Endothelial cell (in vitro differentiated cells): ENCODE results near the gene MEGF10. TPM values are rescaled to one million over a fixed set of nuclear protein-coding genes. Genes with fewer than 3 reads are reported as not detected.

Source experiments
- DNase-seq: peaks from one replicate; pipeline ENCODE4 v3.0.0; 2021; ENCODE audit warnings: low spot score
- H3K27ac Mint-ChIP-seq: one replicate; pipeline ENCODE4 v1.8.0; 2021; ENCODE audit warnings: mixed read lengths, inconsistent platforms; ENCODE audit not compliant: unreplicated experiment
- H3K27me3 Mint-ChIP-seq: one replicate; pipeline ENCODE4 v1.8.0; 2021; ENCODE audit warnings: mild to moderate bottlenecking, moderate library complexity, mixed read lengths, inconsistent platforms; ENCODE audit not compliant: unreplicated experiment
- H3K36me3 Mint-ChIP-seq: one replicate; pipeline ENCODE4 v1.8.0; 2021; ENCODE audit warnings: mild to moderate bottlenecking, low read depth, mixed read lengths, inconsistent platforms; ENCODE audit not compliant: unreplicated experiment
- H3K4me1 Mint-ChIP-seq: one replicate; pipeline ENCODE4 v1.8.0; 2021; ENCODE audit warnings: mild to moderate bottlenecking, mixed read lengths, inconsistent platforms; ENCODE audit not compliant: unreplicated experiment
- H3K4me3 Mint-ChIP-seq: one replicate; pipeline ENCODE4 v1.8.0; 2021; ENCODE audit warnings: mild to moderate bottlenecking, mixed read lengths, inconsistent platforms; ENCODE audit not compliant: unreplicated experiment
- H3K9me3 Mint-ChIP-seq: one replicate; pipeline ENCODE4 v1.8.0; 2021; ENCODE audit warnings: mixed read lengths, inconsistent platforms; ENCODE audit not compliant: unreplicated experiment
- long read RNA-seq: library from polyadenylated mRNA; unstranded; transcript quantifications from one replicate; pipeline ENCODE4 v2.0.0, GENCODE V29; 2020; ENCODE audit not compliant: unreplicated experiment
- total RNA-seq: library from RNA; stranded (reverse); fragmentation: NEBNext Ultra II Directional; extraction: Animal tissue kit (Norgen Biotek cat#: 25700); gene quantifications from one replicate; pipeline ENCODE4 v1.2.1, GENCODE V29; 2021; ENCODE audit not compliant: unreplicated experiment
- TF ChIP-seq, protein P1 (sequence below): fragments of 200-600 bp; sonication (generic); IDR thresholded peaks from one replicate; pipeline ENCODE4 v1.5.0; 2021; ENCODE audit warnings: antibody characterized with exemption; ENCODE audit not compliant: unreplicated experiment

The MEGF10 gene
- total RNA-seq, result 5.6 TPM
- long read RNA-seq, partial matches to known transcripts, result 0 of 1 reads
- long read RNA-seq, other reads (novel, unspliced or antisense), result 1 of 1 reads

- Mint-ChIP-seq H3K4me1 (peaks cover 13% of the 10 kb centered on the region), H3K27ac (no peak within 1 kb of the TSS), H3K27me3 (no peaks in the 10 kb centered on the region), H3K4me3 (peak within 1 kb of the TSS; percentile 92), H3K36me3 (no peaks in the 10 kb centered on the region), H3K9me3 (no peaks in the 10 kb centered on the region)
- peak; percentile 70 for DNase-seq
- TF ChIP-seq, protein P1, sequence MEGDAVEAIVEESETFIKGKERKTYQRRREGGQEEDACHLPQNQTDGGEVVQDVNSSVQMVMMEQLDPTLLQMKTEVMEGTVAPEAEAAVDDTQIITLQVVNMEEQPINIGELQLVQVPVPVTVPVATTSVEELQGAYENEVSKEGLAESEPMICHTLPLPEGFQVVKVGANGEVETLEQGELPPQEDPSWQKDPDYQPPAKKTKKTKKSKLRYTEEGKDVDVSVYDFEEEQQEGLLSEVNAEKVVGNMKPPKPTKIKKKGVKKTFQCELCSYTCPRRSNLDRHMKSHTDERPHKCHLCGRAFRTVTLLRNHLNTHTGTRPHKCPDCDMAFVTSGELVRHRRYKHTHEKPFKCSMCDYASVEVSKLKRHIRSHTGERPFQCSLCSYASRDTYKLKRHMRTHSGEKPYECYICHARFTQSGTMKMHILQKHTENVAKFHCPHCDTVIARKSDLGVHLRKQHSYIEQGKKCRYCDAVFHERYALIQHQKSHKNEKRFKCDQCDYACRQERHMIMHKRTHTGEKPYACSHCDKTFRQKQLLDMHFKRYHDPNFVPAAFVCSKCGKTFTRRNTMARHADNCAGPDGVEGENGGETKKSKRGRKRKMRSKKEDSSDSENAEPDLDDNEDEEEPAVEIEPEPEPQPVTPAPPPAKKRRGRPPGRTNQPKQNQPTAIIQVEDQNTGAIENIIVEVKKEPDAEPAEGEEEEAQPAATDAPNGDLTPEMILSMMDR, result peak; percentile 54
These were observed at the start of gene MEGF10 for GRCh38 chr5:127290019-127290945. MEGF10 (plus strand) TSS chr5:127290796; CDS start chr5:127331309, 40,513 bp downstream.

- Mint-ChIP-seq H3K27ac (no peak overlapping the region), H3K4me1 (no peaks in the 10 kb centered on the region), H3K36me3 (no peaks in the 10 kb centered on the region), H3K9me3 (no peaks in the 10 kb centered on the region), H3K27me3 (peaks cover 2% of the 10 kb centered on the region), H3K4me3 (no peak overlapping the region)
- TF ChIP-seq, protein P1, result no peak
- DNase-seq, result no peak
These were observed 47.6 kb upstream of the MEGF10 start for GRCh38 chr5:127243011-127243410.

DNA sequence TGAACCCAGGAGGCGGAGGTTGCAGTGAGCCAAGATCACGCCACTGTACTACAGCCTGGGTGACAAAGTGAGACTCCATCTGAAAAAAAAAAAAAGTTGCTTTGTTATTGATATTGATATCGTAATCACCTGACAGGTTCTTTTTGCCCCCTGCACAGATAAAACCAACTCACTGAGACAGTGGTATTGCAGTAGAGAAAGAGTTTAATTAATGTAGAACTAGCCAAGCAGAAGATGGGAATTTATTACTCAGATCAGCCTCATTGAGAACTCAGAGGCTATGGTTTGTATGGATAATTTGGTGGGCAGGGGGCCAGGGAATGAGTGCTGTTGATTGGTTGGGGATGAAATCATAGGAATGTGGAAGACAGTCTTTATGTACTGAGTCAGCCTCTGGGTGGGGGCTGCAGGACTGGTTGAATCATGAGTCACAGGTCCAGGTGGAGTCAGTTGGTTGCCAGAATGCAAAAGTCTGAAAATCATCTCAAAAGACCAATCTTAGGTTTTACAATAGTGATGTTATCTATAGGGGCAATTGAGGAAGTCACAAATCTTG, 35.8 kb upstream of the MEGF10 start:
- TF ChIP-seq, protein P1, result no peak
- Mint-ChIP-seq H3K4me3 (no peak overlapping the region), H3K27me3 (peaks cover 3% of the 10 kb centered on the region), H3K36me3 (peaks cover 6% of the 10 kb centered on the region), H3K27ac (no peak overlapping the region), H3K4me1 (no peaks in the 10 kb centered on the region), H3K9me3 (peaks cover 5% of the 10 kb centered on the region)
- DNase-seq, result no peak

GRCh38 chr5:127256886-127257597, 33.6 kb upstream of the MEGF10 start:
- TF ChIP-seq, protein P1, result no peak
- Mint-ChIP-seq H3K4me1 (no peaks in the 10 kb centered on the region), H3K36me3 (peaks cover 6% of the 10 kb centered on the region), H3K27me3 (peaks cover 3% of the 10 kb centered on the region), H3K27ac (no peak overlapping the region), H3K9me3 (peaks cover 5% of the 10 kb centered on the region), H3K4me3 (no peak overlapping the region)
- no peak for DNase-seq
